Heart left ventricle (tissue), 16 donors: Measurements from ENCODE around the gene MYBPHL. TPM values are rescaled to one million over a fixed set of nuclear protein-coding genes. Genes with fewer than 3 reads are reported as not detected.
A peak's percentile ranks its signal among the peaks of the same experiment; 100 is the strongest.

Experiments
- ATAC-seq, 4 donors: fragments of 200-7000 bp; cut with Tn5 transposase; one replicate each; pipeline ENCODE4 v1.9.1; 2020 to 2022; ENCODE audit warnings: moderate library complexity in 4 of 4, mild to moderate bottlenecking in 3 of 4, moderate number of reproducible peaks in 1 of 4
- DNase-seq, 5 donors: peaks; one replicate each; pipeline ENCODE4 v3.0.0-alpha.2; 2020
- H3K27ac ChIP-seq, 12 donors: fragments of 200-600 bp; sonication (generic) in 4 of 12; one replicate each; pipeline versions ENCODE4 v1.5.0 to v1.8.0; 2016 to 2022; ENCODE audit warnings: mild to moderate bottlenecking in 2 of 12
- H3K27me3 ChIP-seq, 9 donors: fragments of 200-600 bp; sonication (generic) in 2 of 9; one replicate each; pipeline versions ENCODE4 v1.5.1 to v1.8.0; 2016 to 2022; ENCODE audit warnings: mild to moderate bottlenecking in 3 of 9
- H3K36me3 ChIP-seq, 9 donors: fragments of 200-600 bp; sonication (generic) in 2 of 9; one replicate each; pipeline versions ENCODE4 v1.5.0 to v1.8.0; 2018 to 2022; ENCODE audit warnings: mild to moderate bottlenecking in 2 of 9
- H3K4me1 ChIP-seq, 12 donors: fragments of 200-600 bp; sonication (generic) in 4 of 12; one replicate each; pipeline versions ENCODE4 v1.5.0 to v1.8.0; 2016 to 2022; ENCODE audit warnings: mild to moderate bottlenecking in 3 of 12
- H3K4me3 ChIP-seq, 12 donors: fragments of 200-600 bp; sonication (generic) in 4 of 12; one replicate each; pipeline versions ENCODE4 v1.5.0 to v1.8.0; 2017 to 2022; ENCODE audit warnings: mild to moderate bottlenecking in 9 of 12, moderate library complexity in 4 of 12
- H3K9me3 ChIP-seq, 12 donors: fragments of 200-600 bp; sonication (generic) in 4 of 12; one replicate each; pipeline versions ENCODE4 v1.5.0 to v1.8.0; 2016 to 2022; ENCODE audit warnings: mild to moderate bottlenecking in 1 of 12
- POLR2A ChIP-seq, 2 donors: fragments of 450-650 bp; IDR thresholded peaks; one replicate each; pipeline ENCODE4 v1.6.1; 2017; ENCODE audit warnings: antibody characterized with exemption in 2 of 2, mild to moderate bottlenecking in 2 of 2, moderate library complexity in 2 of 2
- WGBS, 4 donors: extraction: QIAGEN DNeasy Blood & Tissue Kit in 2 of 4; methylation state at CpG; one replicate each; pipeline versions ENCODE4 v1.1.5 to v1.1.7; 2013 to 2018; 5-methylcytosine and 5-hydroxymethylcytosine counted together
- intact Hi-C, 10 donors: fragments of 100-400 bp; cut with DNase I; formaldehyde crosslinking; loops; one replicate each; pipeline versions ENCODE4 v1.11.1 to v1.14.2; 2022
- polyA plus RNA-seq, 2 donors: library from polyadenylated mRNA; stranded (reverse); fragments of 200-250 nt; gene quantifications; one replicate each; pipeline ENCODE4 v1.2.3, GENCODE V29; 2013
- total RNA-seq, 9 donors: library from RNA; depleted of rRNA in 2 of 9; stranded (reverse); fragments of >200 nt in 2 of 9; fragmentation: NEBNext Ultra II Directional in 3 of 9; extraction: Animal tissue kit (Norgen Biotek cat#: 25700) in 3 of 9; gene quantifications; one replicate each; pipeline versions ENCODE4 v1.1.0 to v1.2.4, GENCODE V29; 2016 to 2023
- TF ChIP-seq, protein P1 (sequence below), 12 donors: fragments of 200-600 bp; sonication (generic) in 4 of 12; IDR thresholded peaks; one replicate each; pipeline versions ENCODE4 v1.5.0 to v1.8.0; 2018 to 2022; ENCODE audit warnings: antibody characterized with exemption in 12 of 12, mild to moderate bottlenecking in 5 of 12
- donor health status: ischemic (EF 13 %, LVEDD 7.1; RV severe dilation, severe dysfunction).
- donor health status: healthy with polysubstance abuse.
- donor health status: DM: no; HTN: yes; CAD: no.
- donor health status: DM: no; HTN: no; CAD: no.
- donor health status: ischemic (EF 25% LVEDD 6.9; RV normal size, moderate dysfunction).
- donor health status: ischemic (EF 25% LVEDD 5.7; RV mildly dilated, moderate dysfunction).
- donor health status: healthy.
- donor health status: DM: yes; HTN: yes; CAD: no.
- donor health status: ischemic (EF 35%, LVEDD 5.7; RV mildly dilated, moderate dysfunction).
- donor health status: nonischemic (EF 11% LVEDD 7.7; RV severe dilation, severe dysfunction).
- donor health status: DM: yes; HTN: yes; CAD: no.
- donor health status: PGD.
- donor health status: ischemic (EF 29% LVEDD 5.4; RV normal size, mild dysfunction).
- donor health status: nonischemic (EF 23%, LVEDD 6.1; RV moderate dilation, normal function).

Gene MYBPHL
- total and polyA plus RNA-seq, 11 donors, result 0.24 to 2.5 (median 0.53) TPM; not detected in 3

DNA sequence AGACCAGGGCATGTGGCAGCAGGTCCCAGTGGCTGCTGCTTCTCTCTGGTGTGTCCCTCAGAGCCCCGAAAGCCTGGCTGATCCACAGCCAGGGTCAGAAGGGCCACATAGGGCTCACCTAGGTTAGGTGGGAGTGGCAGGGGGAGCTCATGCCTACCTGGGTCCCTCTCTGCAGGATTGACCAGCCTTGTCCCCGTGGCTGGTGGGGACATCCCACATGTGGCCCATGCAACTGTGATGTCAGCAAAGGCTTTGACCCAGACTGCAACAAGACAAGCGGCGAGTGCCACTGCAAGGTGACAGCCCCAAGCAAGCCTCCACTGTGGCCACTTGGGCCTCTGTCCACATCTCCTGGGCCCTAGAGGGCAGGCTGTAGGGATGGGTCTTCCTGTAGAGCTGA lies 41.8 kb downstream of the MYBPHL start:
- Histone ChIP-seq H3K9me3 (no peaks in the 10 kb centered on the region), H3K4me3 (no peak overlapping the region), H3K27me3 (no peaks in the 10 kb centered on the region), H3K4me1 (peaks cover 0 to 9% (median 0%) of the 10 kb centered on the region in 12 donors), H3K36me3 (no peaks in the 10 kb centered on the region), H3K27ac (no peak overlapping the region)
- WGBS, 4 donors, result 89 to 96% (median 95%) methylated on average over 3 to 4 of the region's 4 CpGs
- DNase-seq (peak in 1 of 5 donors; percentile 14), ATAC-seq (no peak)
- TF ChIP-seq, protein P1, sequence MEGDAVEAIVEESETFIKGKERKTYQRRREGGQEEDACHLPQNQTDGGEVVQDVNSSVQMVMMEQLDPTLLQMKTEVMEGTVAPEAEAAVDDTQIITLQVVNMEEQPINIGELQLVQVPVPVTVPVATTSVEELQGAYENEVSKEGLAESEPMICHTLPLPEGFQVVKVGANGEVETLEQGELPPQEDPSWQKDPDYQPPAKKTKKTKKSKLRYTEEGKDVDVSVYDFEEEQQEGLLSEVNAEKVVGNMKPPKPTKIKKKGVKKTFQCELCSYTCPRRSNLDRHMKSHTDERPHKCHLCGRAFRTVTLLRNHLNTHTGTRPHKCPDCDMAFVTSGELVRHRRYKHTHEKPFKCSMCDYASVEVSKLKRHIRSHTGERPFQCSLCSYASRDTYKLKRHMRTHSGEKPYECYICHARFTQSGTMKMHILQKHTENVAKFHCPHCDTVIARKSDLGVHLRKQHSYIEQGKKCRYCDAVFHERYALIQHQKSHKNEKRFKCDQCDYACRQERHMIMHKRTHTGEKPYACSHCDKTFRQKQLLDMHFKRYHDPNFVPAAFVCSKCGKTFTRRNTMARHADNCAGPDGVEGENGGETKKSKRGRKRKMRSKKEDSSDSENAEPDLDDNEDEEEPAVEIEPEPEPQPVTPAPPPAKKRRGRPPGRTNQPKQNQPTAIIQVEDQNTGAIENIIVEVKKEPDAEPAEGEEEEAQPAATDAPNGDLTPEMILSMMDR (IDR thresholded peaks at IDR 0.05), result no peak
- no peak for TF ChIP-seq POLR2A (IDR thresholded peaks at IDR 0.05)
- intact Hi-C loops, result loop anchor here in 1 of 10 donors (10.0 kb wide), 1 partner anchor 270 kb away; the partner anchor contains the start of gene GPR61

- intact Hi-C loops, result loop anchor here in 7 of 10 donors (5.0 to 10.0 kb wide), 4 partner anchors 133 to 270 kb away; partner anchors contain the start of genes SORT1 (in 2 of the 7) and GPR61 (in 1 of the 7)
- 77 to 85% (median 81%) methylated on average over 3 to 9 of the region's 9 CpGs for WGBS, 4 donors
- ATAC-seq (no peak), DNase-seq (peak in 1 of 5 donors; percentile 21)
- Histone ChIP-seq H3K27ac (no peak overlapping the region), H3K36me3 (no peaks in the 10 kb centered on the region), H3K4me3 (no peak overlapping the region), H3K9me3 (no peaks in the 10 kb centered on the region), H3K4me1 (peaks cover 0 to 9% (median 0%) of the 10 kb centered on the region in 12 donors), H3K27me3 (no peaks in the 10 kb centered on the region)
- TF ChIP-seq POLR2A (IDR thresholded peaks at IDR 0.05), result no peak
- TF ChIP-seq, protein P1 (IDR thresholded peaks at IDR 0.05), result no peak
Measured at GRCh38 chr1:109264379-109264755, 42.4 kb downstream of the MYBPHL start.

- H3K27ac ChIP-seq, result no peak overlapping the region
- intact Hi-C loops, result loop anchor here (1.0 to 10.0 kb wide), 8 partner anchors 134 to 271 kb away; partner anchors contain the start of genes SORT1 (in 2 of the 10) and GPR61 (in 1 of the 10)
- no peaks in the 10 kb centered on the region for H3K27me3 ChIP-seq
- H3K9me3 ChIP-seq, result no peaks in the 10 kb centered on the region
- H3K36me3 ChIP-seq, result no peaks in the 10 kb centered on the region
- WGBS, 4 donors, result 52 to 65% (median 56%) methylated on average over 17 to 29 of the region's 29 CpGs
- peaks cover 0 to 9% (median 0%) of the 10 kb centered on the region in 12 donors for H3K4me1 ChIP-seq
- TF ChIP-seq, protein P1 (IDR thresholded peaks at IDR 0.05), result peak; percentile 81 to 95 (median 88)
- TF ChIP-seq POLR2A (IDR thresholded peaks at IDR 0.05), result no peak
- DNase-seq (peak; percentile 75 to 89 (median 83)), ATAC-seq (peak; percentile 80 to 88 (median 87))
- H3K4me3 ChIP-seq, result no peak overlapping the region
Measured at GRCh38 chr1:109263597-109264378, 43.0 kb downstream of the MYBPHL start.

DNA sequence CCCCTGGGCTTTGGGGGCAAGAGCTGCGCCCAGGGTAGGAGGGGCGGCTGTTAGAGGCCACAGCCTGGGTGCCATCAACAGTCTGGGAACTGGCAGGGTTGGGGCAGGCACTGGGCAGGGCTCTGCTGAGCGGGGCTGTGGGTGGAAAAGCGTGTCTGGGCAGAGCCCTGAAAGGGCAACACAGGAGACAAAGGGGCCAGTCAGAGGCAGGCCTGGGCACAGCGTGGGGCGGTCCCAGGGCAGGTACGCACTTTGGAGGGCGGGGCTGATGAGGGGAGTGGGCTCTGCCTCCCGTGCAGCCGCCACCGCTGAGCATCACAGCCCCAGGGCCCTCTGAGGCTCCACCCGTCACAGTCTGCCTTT lies 43.6 kb downstream of the MYBPHL start:
- peak in 1 of 5 donors; percentile 49 for DNase-seq
- 62 to 73% (median 72%) methylated on average over 10 to 12 of the region's 12 CpGs for WGBS, 4 donors
- intact Hi-C loops, result loop anchor here (1.0 to 10.0 kb wide), 8 partner anchors 134 to 272 kb away; partner anchors contain the start of genes SORT1 (in 2 of the 10) and GPR61 (in 1 of the 10)

More for the DNA sequence above, 43.6 kb downstream of the MYBPHL start:
- H3K4me3 ChIP-seq, result no peak overlapping the region
- H3K4me1 ChIP-seq, result peaks cover 0 to 9% (median 0%) of the 10 kb centered on the region in 12 donors
- no peaks in the 10 kb centered on the region for H3K27me3 ChIP-seq
- peak in 3 of 4 donors; percentile 1 to 7 (median 6) for ATAC-seq
- TF ChIP-seq POLR2A (IDR thresholded peaks at IDR 0.05), result no peak
- TF ChIP-seq, protein P1 (IDR thresholded peaks at IDR 0.05), result no peak
- no peak overlapping the region for H3K27ac ChIP-seq
- H3K9me3 ChIP-seq, result no peaks in the 10 kb centered on the region
- H3K36me3 ChIP-seq, result no peaks in the 10 kb centered on the region
